Naive thymus-derived CD4-positive, alpha-beta T cell (primary cell): ENCODE measurements around the gene HNRNPA1L2. TPM values are rescaled to one million over a fixed set of nuclear protein-coding genes. Genes with fewer than 3 reads are reported as not detected.

ENCODE experiments used
- ATAC-seq: fragments of 150-1000 bp; cut with Tn5 transposase; 2 replicates; pipeline ENCODE4 v1.10.0; 2021; ENCODE audit warnings: mild to moderate bottlenecking, moderate library complexity
- CTCF ChIA-PET: fragments of 350-600 bp; sonication (Branson Sonifier 250); formaldehyde crosslinking; loops from one replicate; lab custom pipeline; 2021; ENCODE audit warnings: antibody characterized with exemption; lab: Charles Lee
- POLR2A ChIA-PET: fragments of 350-600 bp; sonication (Branson Sonifier 250); formaldehyde crosslinking; loops from one replicate; lab custom pipeline; 2021; ENCODE audit warnings: antibody characterized with exemption, inconsistent platforms; lab: Charles Lee
- DNase-seq, 9 donors: peaks; one replicate each; pipeline versions ENCODE4 v3.0.0 to v3.0.0-alpha.2; 2020 to 2022; ENCODE audit warnings: mixed read lengths in 1 of 9
- H3K27ac ChIP-seq: one replicate; pipeline ENCODE4 v1.7.0; 2013; ENCODE audit warnings: mild to moderate bottlenecking, low read depth, low read length, moderate library complexity
- H3K27me3 ChIP-seq, 2 donors: one replicate each; pipeline ENCODE4 v1.7.0; 2013; ENCODE audit warnings: low read length in 2 of 2, mild to moderate bottlenecking in 2 of 2, moderate library complexity in 2 of 2; ENCODE audit not compliant: control insufficient read depth in 2 of 2, insufficient read depth in 2 of 2
- H3K36me3 ChIP-seq, 3 experiments: 1 replicate in 2 of 3; 2 replicates in 1 of 3; pipeline ENCODE4 v1.7.0; 2013; ENCODE audit warnings: low read length in 3 of 3, mild to moderate bottlenecking in 3 of 3, moderate library complexity in 1 of 3; ENCODE audit not compliant: insufficient read depth in 3 of 3, control insufficient read depth in 2 of 3
- H3K4me1 ChIP-seq, 2 donors: one replicate each; pipeline ENCODE4 v1.7.0; 2013; ENCODE audit warnings: low read length in 2 of 2, mild to moderate bottlenecking in 2 of 2, moderate library complexity in 1 of 2; ENCODE audit not compliant: control insufficient read depth in 2 of 2, insufficient read depth in 2 of 2
- H3K4me3 ChIP-seq: 2 replicates; pipeline ENCODE4 v1.7.0; 2013; ENCODE audit warnings: mild to moderate bottlenecking, low read length
- H3K9me3 ChIP-seq, 3 experiments: 1 replicate in 2 of 3; 2 replicates in 1 of 3; pipeline ENCODE4 v1.7.0; 2013; ENCODE audit warnings: low read length in 3 of 3; ENCODE audit not compliant: control insufficient read depth in 2 of 3
- H3K27ac Mint-ChIP-seq, 9 donors: one replicate each; pipeline ENCODE4 v1.8.0; 2020 to 2022; ENCODE audit warnings: mixed read lengths in 9 of 9, mild to moderate bottlenecking in 8 of 9, moderate library complexity in 5 of 9, inconsistent platforms in 2 of 9
- H3K27me3 Mint-ChIP-seq, 5 donors: one replicate each; pipeline ENCODE4 v1.8.0; 2021 to 2022; ENCODE audit warnings: mixed read lengths in 5 of 5, mild to moderate bottlenecking in 1 of 5
- H3K36me3 Mint-ChIP-seq, 5 donors: one replicate each; pipeline ENCODE4 v1.8.0; 2020 to 2022; ENCODE audit warnings: mixed read lengths in 5 of 5, mild to moderate bottlenecking in 3 of 5, inconsistent platforms in 1 of 5
- H3K4me1 Mint-ChIP-seq, 7 donors: one replicate each; pipeline ENCODE4 v1.8.0; 2020 to 2022; ENCODE audit warnings: mixed read lengths in 7 of 7, mild to moderate bottlenecking in 3 of 7, inconsistent platforms in 1 of 7
- H3K4me3 Mint-ChIP-seq, 10 donors: one replicate each; pipeline ENCODE4 v1.8.0; 2020 to 2022; ENCODE audit warnings: mild to moderate bottlenecking in 10 of 10, mixed read lengths in 10 of 10, moderate library complexity in 6 of 10, inconsistent platforms in 2 of 10
- H3K9me3 Mint-ChIP-seq, 11 donors: one replicate each; pipeline ENCODE4 v1.8.0; 2020 to 2022; ENCODE audit warnings: mixed read lengths in 11 of 11, mild to moderate bottlenecking in 4 of 11, inconsistent platforms in 1 of 11, moderate library complexity in 1 of 11
- intact Hi-C, 2 donors: fragments of 100-400 bp; cut with micrococcal nuclease; formaldehyde crosslinking; loops; one replicate each; pipeline ENCODE4 v1.15.1; 2023
- polyA plus RNA-seq, 2 donors: library from polyadenylated mRNA; unstranded; fragments of 300-500 nt; fragmentation: Illumina TruSeq; gene quantifications; one replicate each; pipeline ENCODE4 v1.2.3, GENCODE V29; 2021
- total RNA-seq, 6 experiments: library from RNA in 5 of 6; stranded (reverse) in 5 of 6; gene quantifications; 1 replicate in 5 of 6; 2 replicates in 1 of 6; pipeline ENCODE4 v1.2.3 and lab custom pipeline; 2021 to 2026

The HNRNPA1L2 gene
- total and polyA plus RNA-seq, 7 experiments from 2014 or later: 8.0 to 21.1 (median 13.8) TPM

- no peak within 1 kb of the TSS for H3K27ac Mint-ChIP-seq
- Histone ChIP-seq H3K27me3 (no peaks in the 10 kb centered on the region), H3K27ac (peak within 1 kb of the TSS; percentile 94), H3K4me3 (peak within 1 kb of the TSS; percentile 87), H3K36me3 (peaks cover 0 to 6% (median under 1%) of the 10 kb centered on the region in 3 experiments), H3K9me3 (no peaks in the 10 kb centered on the region), H3K4me1 (peaks cover 17 to 22% of the 10 kb centered on the region in 2 donors)
- ChIA-PET CTCF (interaction anchor here (0.7 to 2.1 kb wide), 5 partner anchors 9 to 202 kb away, joined by 3 to 25 read pairs (median 4); no protein-coding TSS in a partner anchor), POLR2A (interaction anchor here (0.6 to 4.6 kb wide), 15 partner anchors 8 to 1501 kb away, joined by 3 to 100 read pairs (median 6); partner anchors contain the start of genes ALG11, INTS6 and VPS36)
- no peak within 1 kb of the TSS for H3K4me3 Mint-ChIP-seq
- DNase-seq: peak; percentile 90 to 97 (median 95)
- no peaks in the 10 kb centered on the region for H3K27me3 Mint-ChIP-seq
- peaks cover 0 to 20% (median 6%) of the 10 kb centered on the region in 5 donors for H3K36me3 Mint-ChIP-seq
- H3K9me3 Mint-ChIP-seq: no peaks in the 10 kb centered on the region
- peaks cover 6 to 18% (median 13%) of the 10 kb centered on the region in 7 donors for H3K4me1 Mint-ChIP-seq
- intact Hi-C loops: loop anchor here (1.0 kb wide), 9 partner anchors 13 to 1199 kb away; partner anchors contain the start of genes ALG11 (in 2 of the 2), CKAP2 (in 2 of the 2), INTS6 (in 2 of the 2) and VPS36 (in 2 of the 2)
- ATAC-seq: peak; percentile 96
These were observed 10.2 kb downstream of the HNRNPA1L2 start, which contains the start of gene SUGT1 for GRCh38 chr13:52652196-52652979. SUGT1 (plus strand) TSS chr13:52652836; CDS start chr13:52652921, 85 bp downstream.

GRCh38 chr13:52652980-52653303, 10.7 kb downstream of the HNRNPA1L2 start:
- Histone ChIP-seq H3K27me3 (no peaks in the 10 kb centered on the region), H3K4me3 (peak overlapping the region; percentile 87), H3K9me3 (no peaks in the 10 kb centered on the region), H3K36me3 (peaks cover 0 to 9% (median 6%) of the 10 kb centered on the region in 3 experiments), H3K27ac (peak overlapping the region; percentile 94), H3K4me1 (peaks cover 17 to 22% of the 10 kb centered on the region in 2 donors)
- DNase-seq (no peak), ATAC-seq (peak; percentile 21)
- ChIA-PET POLR2A (interaction anchor here (0.6 to 4.6 kb wide), 14 partner anchors 9 to 1501 kb away, joined by 3 to 100 read pairs (median 6); partner anchors contain the start of genes INTS6 and VPS36), CTCF (interaction anchor here (0.7 to 2.1 kb wide), 6 partner anchors 9 to 202 kb away, joined by 3 to 25 read pairs (median 4); no protein-coding TSS in a partner anchor)
- Mint-ChIP-seq H3K27ac (no peak overlapping the region), H3K36me3 (peaks cover 0 to 20% (median 6%) of the 10 kb centered on the region in 5 donors), H3K4me3 (no peak overlapping the region), H3K9me3 (no peaks in the 10 kb centered on the region), H3K4me1 (peaks cover 6 to 18% (median 13%) of the 10 kb centered on the region in 7 donors), H3K27me3 (no peaks in the 10 kb centered on the region)
- intact Hi-C loops: loop anchor here (1.0 kb wide), 9 partner anchors 12 to 1200 kb away; partner anchors contain the start of genes ALG11 (in 2 of the 2), CKAP2 (in 2 of the 2), INTS6 (in 2 of the 2) and VPS36 (in 2 of the 2)

- intact Hi-C loops: no loop called here
- ChIA-PET CTCF (no interaction called here), POLR2A (no interaction called here)
- H3K27ac Mint-ChIP-seq: no peak overlapping the region
- H3K4me3 ChIP-seq: no peak overlapping the region
- no peaks in the 10 kb centered on the region for H3K9me3 Mint-ChIP-seq
- no peaks in the 10 kb centered on the region for H3K9me3 ChIP-seq
- H3K27me3 Mint-ChIP-seq: no peaks in the 10 kb centered on the region
- DNase-seq (no peak), ATAC-seq (no peak)
- H3K27ac ChIP-seq: no peak overlapping the region
- H3K4me1 ChIP-seq: peaks cover 0 to 1% of the 10 kb centered on the region in 2 donors
- no peaks in the 10 kb centered on the region for H3K27me3 ChIP-seq
- H3K4me3 Mint-ChIP-seq: no peak overlapping the region
- peaks cover 0 to 27% (median 14%) of the 10 kb centered on the region in 5 donors for H3K36me3 Mint-ChIP-seq
- H3K36me3 ChIP-seq: peaks cover 13 to 42% (median 14%) of the 10 kb centered on the region in 3 experiments
- H3K4me1 Mint-ChIP-seq: peaks cover 0 to 8% (median 0%) of the 10 kb centered on the region in 7 donors
These were observed 17.1 kb downstream of the HNRNPA1L2 start for GRCh38 chr13:52659340-52659739.

GRCh38 chr13:52664272-52664671, 22.0 kb downstream of the HNRNPA1L2 start:
- H3K4me3 Mint-ChIP-seq: no peak overlapping the region
- H3K27me3 ChIP-seq: no peaks in the 10 kb centered on the region
- no peak overlapping the region for H3K4me3 ChIP-seq
- peaks cover 0 to 13% (median 5%) of the 10 kb centered on the region in 7 donors for H3K4me1 Mint-ChIP-seq
- H3K27ac ChIP-seq: no peak overlapping the region
- H3K27ac Mint-ChIP-seq: no peak overlapping the region
- intact Hi-C loops: loop anchor here in 1 of 2 donors (2.0 kb wide), 1 partner anchor 145 kb away; no protein-coding TSS in a partner anchor
- no peaks in the 10 kb centered on the region for H3K4me1 ChIP-seq
- peaks cover 0 to 46% (median 22%) of the 10 kb centered on the region in 5 donors for H3K36me3 Mint-ChIP-seq
- H3K27me3 Mint-ChIP-seq: no peaks in the 10 kb centered on the region
- peaks cover 14 to 57% (median 18%) of the 10 kb centered on the region in 3 experiments for H3K36me3 ChIP-seq
- no peak for ATAC-seq
- H3K9me3 Mint-ChIP-seq: no peaks in the 10 kb centered on the region
- DNase-seq: no peak
- ChIA-PET CTCF (interaction anchor here (1.6 kb wide), 1 partner anchor 11 kb away, joined by 4 read pairs; no protein-coding TSS in a partner anchor), POLR2A (interaction anchor here (0.7 to 2.6 kb wide), 2 partner anchors 11 to 17 kb away, joined by 3 to 12 read pairs; partner anchors contain the start of gene SUGT1)
- H3K9me3 ChIP-seq: no peaks in the 10 kb centered on the region

GRCh38 chr13:52665325-52665724, 23.1 kb downstream of the HNRNPA1L2 start:
- Histone ChIP-seq H3K27ac (peak overlapping the region; percentile 33), H3K4me3 (no peak overlapping the region), H3K36me3 (peaks cover 14 to 49% (median 18%) of the 10 kb centered on the region in 3 experiments), H3K27me3 (no peaks in the 10 kb centered on the region), H3K4me1 (no peaks in the 10 kb centered on the region), H3K9me3 (no peaks in the 10 kb centered on the region)
- H3K4me1 Mint-ChIP-seq: peaks cover 0 to 13% (median 5%) of the 10 kb centered on the region in 7 donors
- intact Hi-C loops: loop anchor here in 1 of 2 donors (1.0 to 5.0 kb wide), 4 partner anchors 13 to 487 kb away; partner anchors contain the start of gene SUGT1
- H3K4me3 Mint-ChIP-seq: no peak overlapping the region
- no peaks in the 10 kb centered on the region for H3K9me3 Mint-ChIP-seq
- no peaks in the 10 kb centered on the region for H3K27me3 Mint-ChIP-seq
- ATAC-seq: peak; percentile 50
- peak overlapping the region in 2 of 9 donors; percentile 9 to 33 for H3K27ac Mint-ChIP-seq
- ChIA-PET CTCF (interaction anchor here (0.9 to 1.6 kb wide), 2 partner anchors 12 to 302 kb away, joined by 3 to 4 read pairs; no protein-coding TSS in a partner anchor), POLR2A (interaction anchor here (0.7 kb wide), 1 partner anchor 13 kb away, joined by 3 read pairs; the partner anchor contains the start of gene SUGT1)
- peaks cover 0 to 39% (median 24%) of the 10 kb centered on the region in 5 donors for H3K36me3 Mint-ChIP-seq
- DNase-seq: peak in 2 of 9 donors; percentile 8 to 14

GRCh38 chr13:52669677-52670076, 27.4 kb downstream of the HNRNPA1L2 start:
- Mint-ChIP-seq H3K27ac (no peak overlapping the region), H3K27me3 (no peaks in the 10 kb centered on the region), H3K36me3 (peaks cover 0 to 38% (median 20%) of the 10 kb centered on the region in 5 donors), H3K4me3 (no peak overlapping the region), H3K4me1 (peaks cover 0 to 22% (median 12%) of the 10 kb centered on the region in 7 donors), H3K9me3 (no peaks in the 10 kb centered on the region)
- no peak overlapping the region for H3K27ac ChIP-seq
- no peaks in the 10 kb centered on the region for H3K4me1 ChIP-seq
- H3K9me3 ChIP-seq: no peaks in the 10 kb centered on the region
- intact Hi-C loops: loop anchor here in 1 of 2 donors (5.0 kb wide), 2 partner anchors 68 to 483 kb away; partner anchors contain the start of gene CNMD
- no peak for DNase-seq
- no peak overlapping the region for H3K4me3 ChIP-seq
- ChIA-PET CTCF (no interaction called here), POLR2A (interaction anchor here (0.9 kb wide), 1 partner anchor 53 kb away, joined by 3 read pairs; no protein-coding TSS in a partner anchor)
- no peak for ATAC-seq
- H3K36me3 ChIP-seq: peaks cover 3 to 25% (median 8%) of the 10 kb centered on the region in 3 experiments
- H3K27me3 ChIP-seq: no peaks in the 10 kb centered on the region
